Adrenal gland (tissue), 12 donors: ENCODE measurements around the gene TTC23. TPM values are rescaled to one million over a fixed set of nuclear protein-coding genes. Genes with fewer than 3 reads are reported as not detected.

Experiments used
- DNase-seq, 7 donors: peaks; one replicate each; pipeline ENCODE4 v3.0.0-alpha.2; 2019 to 2020
- H3K27ac ChIP-seq, 5 donors: fragments of 200-600 bp; sonication (generic) in 4 of 5; 1 replicate in 3 of 5; 2 replicates in 2 of 5; pipeline versions ENCODE4 v1.5.1 to v1.8.0; 2016 to 2020; ENCODE audit warnings: mild to moderate bottlenecking in 1 of 5
- H3K27me3 ChIP-seq: fragments of 200-600 bp; 2 replicates; pipeline ENCODE4 v1.8.0; 2021
- H3K36me3 ChIP-seq, 2 donors: fragments of 200-600 bp; replicated peaks in 1 of 2; 1 replicate in 1 of 2; 2 replicates in 1 of 2; pipeline versions ENCODE4 v1.5.1 to v1.8.0; 2018 to 2022
- H3K4me1 ChIP-seq, 2 donors: fragments of 200-600 bp; replicated peaks in 1 of 2; 1 replicate in 1 of 2; 2 replicates in 1 of 2; pipeline versions ENCODE4 v1.5.1 to v1.8.0; 2018 to 2021
- H3K4me3 ChIP-seq, 4 donors: fragments of 200-600 bp; sonication (generic) in 3 of 4; one replicate each; pipeline ENCODE4 v1.5.1; 2016 to 2018
- H3K9me3 ChIP-seq, 3 donors: fragments of 200-600 bp; sonication (generic) in 1 of 3; replicated peaks in 1 of 3; 1 replicate in 2 of 3; 2 replicates in 1 of 3; pipeline versions ENCODE4 v1.5.1 to v1.8.0; 2016 to 2021
- CTCF ChIP-seq, 6 experiments: fragments of 450-650 bp in 4 of 6; fragments of 200-600 bp in 2 of 6; sonication (generic) in 1 of 6; IDR thresholded peaks; 1 replicate in 5 of 6; 2 replicates in 1 of 6; pipeline versions ENCODE4 v1.5.1 to v1.8.0; 2016 to 2021; ENCODE audit warnings: antibody characterized with exemption in 6 of 6, mild to moderate bottlenecking in 2 of 6, moderate library complexity in 1 of 6
- POLR2A ChIP-seq, 2 donors: fragments of 450-650 bp; IDR thresholded peaks; one replicate each; pipeline ENCODE4 v1.6.1; 2017; ENCODE audit warnings: antibody characterized with exemption in 2 of 2, mild to moderate bottlenecking in 2 of 2, moderate library complexity in 1 of 2
- WGBS, 4 donors: extraction: QIAGEN DNeasy Blood & Tissue Kit in 2 of 4; methylation state at CpG; one replicate each; pipeline versions ENCODE4 v1.1.5 to v1.1.7; 2013 to 2017; 5-methylcytosine and 5-hydroxymethylcytosine counted together
- intact Hi-C, 2 donors: fragments of 100-400 bp; cut with DNase I; formaldehyde crosslinking; loops; one replicate each; pipeline versions ENCODE4 v1.14.1 to v1.15.0; 2022 to 2023
- polyA plus RNA-seq, 3 donors: library from polyadenylated mRNA; stranded (reverse); fragments of 200-250 nt in 2 of 3; fragments of 350-450 nt in 1 of 3; fragmentation: Illumina TruSeq in 1 of 3; extraction: RNeasy Lipid Tissue Mini Kit (QIAGEN cat#74804) in 1 of 3; gene quantifications; one replicate each; pipeline ENCODE4 v1.2.3, GENCODE V29; 2013 to 2014
- total RNA-seq, 9 donors: library from RNA; depleted of rRNA in 4 of 9; stranded (reverse); fragments of >200 nt in 4 of 9; fragments of 120-200 nt in 1 of 9; fragmentation: NEBNext Ultra II Directional in 1 of 9; extraction: Animal tissue kit (Norgen Biotek cat#: 25700) in 1 of 9; gene quantifications; one replicate each; pipeline versions ENCODE4 v1.1.0 to v1.2.4, GENCODE V29; 2013 to 2023
- donor health status: healthy with polysubstance abuse.
- donor health status: Bipolar disorder and iron deficiency.
- donor health status: DM: yes; HTN: yes; CAD: no.
- donor health status: DM: no; HTN: no; CAD: no.
- donor health status: DM: no; HTN: no; CAD: no.
- donor health status: DM: yes; HTN: yes; CAD: no.

Gene TTC23
- total and polyA plus RNA-seq, 12 donors, result 10.9 to 42.0 (median 22.6) TPM

DNA sequence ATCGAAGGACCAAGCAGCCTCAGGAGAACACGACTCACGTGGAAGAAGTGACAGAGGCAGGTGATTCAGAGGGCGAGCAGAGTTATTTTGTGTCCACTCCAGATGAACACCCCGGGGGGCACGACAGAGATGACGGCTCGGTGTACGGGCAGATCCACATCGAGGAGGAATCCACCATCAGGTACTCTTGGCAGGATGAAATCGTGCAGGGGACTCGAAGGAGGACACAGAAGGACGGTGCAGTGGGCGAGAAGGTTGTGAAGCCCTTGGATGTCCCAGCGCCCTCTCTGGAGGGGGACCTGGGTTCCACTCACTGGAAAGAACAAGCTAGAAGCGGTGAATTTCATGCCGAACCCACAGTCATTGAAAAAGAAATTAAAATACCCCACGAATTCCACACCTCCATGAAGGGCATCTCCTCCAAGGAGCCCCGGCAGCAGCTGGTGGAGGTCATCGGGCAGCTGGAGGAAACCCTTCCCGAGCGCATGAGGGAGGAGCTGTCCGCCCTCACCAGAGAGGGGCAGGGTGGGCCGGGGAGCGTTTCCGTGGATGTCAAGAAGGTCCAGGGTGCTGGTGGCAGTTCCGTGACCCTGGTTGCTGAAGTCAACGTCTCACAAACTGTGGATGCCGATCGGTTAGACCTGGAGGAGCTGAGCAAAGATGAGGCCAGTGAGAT is 118.5 kb downstream of the TTC23 start:
- H3K27me3 ChIP-seq, result no peaks in the 10 kb centered on the region
- DNase-seq, result peak in 3 of 7 donors; percentile 11 to 38 (median 20)
- WGBS, 4 donors, result 93 to 97% (median 94%) methylated on average over 29 to 30 of the region's 30 CpGs
- peaks cover 3 to 13% of the 10 kb centered on the region in 2 donors for H3K4me1 ChIP-seq
- intact Hi-C loops, result no loop called here
- peaks cover 0 to 39% of the 10 kb centered on the region in 2 donors for H3K36me3 ChIP-seq
- H3K27ac ChIP-seq, result no peak overlapping the region
- TF ChIP-seq POLR2A (IDR thresholded peaks at IDR 0.05), result no peak
- no peak for TF ChIP-seq CTCF (IDR thresholded peaks at IDR 0.05)
- no peak overlapping the region for H3K4me3 ChIP-seq
- no peaks in the 10 kb centered on the region for H3K9me3 ChIP-seq

GRCh38 chr15:99130314-99130713 is 119.1 kb downstream of the TTC23 start:
- intact Hi-C loops, result no loop called here
- H3K36me3 ChIP-seq, result peaks cover 0 to 39% of the 10 kb centered on the region in 2 donors
- no peaks in the 10 kb centered on the region for H3K9me3 ChIP-seq
- TF ChIP-seq CTCF (IDR thresholded peaks at IDR 0.05), result no peak
- no peak for TF ChIP-seq POLR2A (IDR thresholded peaks at IDR 0.05)
- peak in 4 of 7 donors; percentile 8 to 49 (median 17) for DNase-seq
- H3K4me1 ChIP-seq, result peaks cover 3 to 12% of the 10 kb centered on the region in 2 donors
- H3K27ac ChIP-seq, result no peak overlapping the region
- H3K27me3 ChIP-seq, result no peaks in the 10 kb centered on the region
- 73 to 78% (median 76%) methylated on average over 13 of the region's 13 CpGs for WGBS, 4 donors
- no peak overlapping the region for H3K4me3 ChIP-seq

DNA sequence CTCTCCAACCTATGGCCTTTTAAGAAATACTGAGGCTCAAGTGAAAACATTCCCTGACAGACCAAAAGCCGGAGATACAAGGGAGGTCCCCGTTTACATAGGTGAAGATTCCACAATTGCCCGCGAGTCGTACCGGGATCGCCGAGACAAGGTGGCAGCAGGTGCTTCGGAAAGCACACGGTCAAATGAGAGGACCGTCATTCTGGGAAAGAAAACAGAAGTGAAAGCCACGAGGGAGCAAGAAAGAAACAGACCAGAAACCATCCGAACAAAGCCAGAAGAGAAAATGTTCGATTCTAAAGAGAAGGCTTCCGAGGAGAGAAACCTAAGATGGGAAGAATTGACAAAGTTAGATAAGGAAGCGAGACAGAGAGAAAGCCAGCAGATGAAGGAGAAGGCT is 119.7 kb downstream of the TTC23 start:
- peak in 2 of 7 donors; percentile 4 to 38 for DNase-seq
- WGBS, 4 donors, result 83 to 92% (median 87%) methylated on average over 16 of the region's 16 CpGs

DNA sequence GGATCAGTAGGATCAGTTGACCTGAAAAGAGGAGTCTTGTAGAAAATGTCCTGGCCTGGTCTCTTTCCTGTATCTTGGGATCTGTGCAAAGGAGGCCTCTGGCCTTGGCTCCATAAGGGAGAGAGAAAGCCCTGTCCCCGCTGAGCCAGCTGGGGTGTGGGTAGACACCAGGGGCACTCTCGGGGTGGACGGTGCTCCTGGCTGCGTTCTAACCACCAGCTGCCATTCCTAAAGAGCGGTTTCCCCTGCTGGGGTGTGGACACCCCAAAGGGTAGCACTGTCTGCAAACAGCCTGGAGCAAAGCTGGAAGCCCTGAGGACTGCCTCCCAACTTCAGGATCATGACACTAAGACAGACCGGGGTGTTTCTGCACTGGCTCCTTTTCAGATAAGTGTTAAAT is 121.0 kb downstream of the TTC23 start:
- intact Hi-C loops, result no loop called here
- Histone ChIP-seq H3K36me3 (peaks cover 0 to 34% of the 10 kb centered on the region in 2 donors), H3K9me3 (no peaks in the 10 kb centered on the region), H3K27me3 (no peaks in the 10 kb centered on the region), H3K4me3 (no peak overlapping the region), H3K27ac (no peak overlapping the region), H3K4me1 (peaks cover 12 to 16% of the 10 kb centered on the region in 2 donors)
- DNase-seq, result peak in 1 of 7 donors; percentile 34
- 95 to 100% (median 99%) methylated on average over 6 of the region's 6 CpGs for WGBS, 4 donors
- TF ChIP-seq POLR2A (IDR thresholded peaks at IDR 0.05) (no peak), CTCF (IDR thresholded peaks at IDR 0.05) (no peak)

More for the DNA sequence above, 119.7 kb downstream of the TTC23 start:
- H3K27me3 ChIP-seq, result no peaks in the 10 kb centered on the region
- no peak overlapping the region for H3K4me3 ChIP-seq
- TF ChIP-seq POLR2A (IDR thresholded peaks at IDR 0.05), result no peak
- TF ChIP-seq CTCF (IDR thresholded peaks at IDR 0.05), result no peak
- no peaks in the 10 kb centered on the region for H3K9me3 ChIP-seq
- no peak overlapping the region for H3K27ac ChIP-seq
- intact Hi-C loops, result no loop called here
- peaks cover 0 to 39% of the 10 kb centered on the region in 2 donors for H3K36me3 ChIP-seq
- peaks cover 1 to 8% of the 10 kb centered on the region in 2 donors for H3K4me1 ChIP-seq
